Measurements from ENCODE around the gene SLAMF8. TPM values are rescaled to one million over a fixed set of nuclear protein-coding genes. Genes with fewer than 3 reads are reported as not detected.

Gene SLAMF8
- under 1 TPM; 0.10 to 0.15 TPM for total RNA-seq

DNA sequence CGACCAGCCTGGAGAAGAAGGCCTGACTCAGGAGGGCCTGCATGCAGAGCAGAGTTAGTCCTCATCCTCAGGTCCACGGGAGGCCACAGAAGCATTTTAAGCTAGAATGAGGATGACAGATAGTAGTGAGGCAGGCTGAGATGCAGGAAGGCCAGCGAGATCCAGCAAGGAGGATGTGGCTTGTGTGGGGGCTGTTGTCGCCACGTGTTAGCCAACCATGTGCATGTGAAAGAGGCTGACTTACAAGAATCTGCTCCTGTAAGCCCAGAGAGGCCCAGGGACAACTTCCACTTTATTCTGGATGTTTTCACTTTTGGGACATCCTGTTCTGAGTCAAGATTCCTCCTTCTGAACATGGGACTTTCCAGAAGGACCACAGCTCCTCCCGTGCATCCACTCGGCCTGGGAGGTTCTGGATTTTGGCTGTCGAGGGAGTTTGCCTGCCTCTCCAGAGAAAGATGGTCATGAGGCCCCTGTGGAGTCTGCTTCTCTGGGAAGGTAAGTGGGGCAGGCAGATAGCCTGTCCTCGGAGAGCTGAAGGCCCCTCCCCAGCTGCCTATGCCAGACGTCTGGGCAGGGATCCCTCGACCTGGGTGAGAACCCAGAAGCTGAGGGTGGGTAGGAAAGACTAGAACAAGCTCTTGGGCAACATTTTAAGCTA lies at the start of gene SLAMF8:
TSS of gene SLAMF8 (plus strand) at position 433 of the 661 bp plus-strand sequence. CDS start at position 459, 26 bp downstream.
- Mint-ChIP-seq H3K36me3 (ENCODE audit: low read depth) (peaks cover 18% of the 10 kb centered on the region), H3K4me3 (no peak within 1 kb of the TSS), H3K9me3 (peaks cover 11% of the 10 kb centered on the region), H3K4me1 (peaks cover 43% of the 10 kb centered on the region), H3K27ac (peak within 1 kb of the TSS; percentile 59), H3K27me3 (peaks cover 38% of the 10 kb centered on the region)
- POLR2A ChIA-PET = interaction anchor here (0.7 to 3.2 kb wide), 10 partner anchors 10 to 305 kb away, joined by 3 to 11 read pairs (median 4); partner anchors contain the start of genes DUSP23 and TAGLN2
- DNase-seq = peak; percentile 83
- CTCF ChIA-PET = interaction anchor here (1.3 to 1.7 kb wide), 4 partner anchors 25 to 46 kb away, joined by 3 to 10 read pairs (median 4); partner anchors contain the start of gene DUSP23

GRCh38 chr1:159778266-159778665 lies 48.4 kb upstream of the SLAMF8 start:
- H3K9me3 Mint-ChIP-seq = no peaks in the 10 kb centered on the region
- ChIA-PET POLR2A (interaction anchor here (1.5 kb wide), 1 partner anchor 108 kb away, joined by 4 read pairs; no protein-coding TSS in a partner anchor), CTCF (interaction anchor here (2.2 kb wide), 1 partner anchor 112 kb away, joined by 8 read pairs; no protein-coding TSS in a partner anchor)
- H3K27ac Mint-ChIP-seq = no peak overlapping the region
- H3K4me3 Mint-ChIP-seq = no peak overlapping the region
- no peaks in the 10 kb centered on the region for H3K36me3 Mint-ChIP-seq (ENCODE audit: low read depth)
- H3K27me3 Mint-ChIP-seq = no peaks in the 10 kb centered on the region
- DNase-seq = no peak
- H3K4me1 Mint-ChIP-seq = peaks cover 15% of the 10 kb centered on the region

GRCh38 chr1:159779403-159779851 lies 47.2 kb upstream of the SLAMF8 start:
- POLR2A ChIA-PET = no interaction called here
- Mint-ChIP-seq H3K9me3 (no peaks in the 10 kb centered on the region), H3K36me3 (ENCODE audit: low read depth) (no peaks in the 10 kb centered on the region), H3K27me3 (no peaks in the 10 kb centered on the region), H3K4me3 (peak overlapping the region; percentile 14), H3K27ac (no peak overlapping the region), H3K4me1 (peaks cover 24% of the 10 kb centered on the region)
- no peak for DNase-seq
- CTCF ChIA-PET = interaction anchor here (2.2 kb wide), 1 partner anchor 111 kb away, joined by 8 read pairs; no protein-coding TSS in a partner anchor

- Mint-ChIP-seq H3K36me3 (ENCODE audit: low read depth) (no peaks in the 10 kb centered on the region), H3K4me1 (peaks cover 34% of the 10 kb centered on the region), H3K27me3 (no peaks in the 10 kb centered on the region), H3K27ac (peak within 1 kb of the TSS; percentile 44), H3K4me3 (peak within 1 kb of the TSS; percentile 79), H3K9me3 (no peaks in the 10 kb centered on the region)
- ChIA-PET CTCF (interaction anchor here (0.6 to 1.9 kb wide), 16 partner anchors 9 to 226 kb away, joined by 3 to 32 read pairs (median 5); partner anchors contain the start of genes FCRL6 and SLAMF8), POLR2A (interaction anchor here (1.0 to 1.9 kb wide), 4 partner anchors 46 to 143 kb away, joined by 3 to 6 read pairs (median 5); partner anchors contain the start of gene SLAMF8)
- peak; percentile 97 for DNase-seq
Measured at GRCh38 chr1:159780583-159781582, 45.8 kb upstream of the SLAMF8 start, which contains the start of gene DUSP23. TSS of gene DUSP23 (plus strand) at chr1:159780962. CDS start at chr1:159781101, 139 bp downstream.

GRCh38 chr1:159781992-159782391 lies 44.7 kb upstream of the SLAMF8 start:
- H3K36me3 Mint-ChIP-seq (ENCODE audit: low read depth) = no peaks in the 10 kb centered on the region
- H3K27ac Mint-ChIP-seq = no peak overlapping the region
- ChIA-PET POLR2A (interaction anchor here (1.6 to 1.9 kb wide), 2 partner anchors 111 to 141 kb away, joined by 5 to 6 read pairs; no protein-coding TSS in a partner anchor), CTCF (interaction anchor here (0.9 to 1.9 kb wide), 5 partner anchors 8 to 225 kb away, joined by 3 to 14 read pairs (median 4); no protein-coding TSS in a partner anchor)
- H3K4me3 Mint-ChIP-seq = no peak overlapping the region
- DNase-seq = no peak
- H3K4me1 Mint-ChIP-seq = peaks cover 34% of the 10 kb centered on the region
- H3K27me3 Mint-ChIP-seq = no peaks in the 10 kb centered on the region
- H3K9me3 Mint-ChIP-seq = no peaks in the 10 kb centered on the region

- CTCF ChIA-PET = no interaction called here
- Mint-ChIP-seq H3K9me3 (no peaks in the 10 kb centered on the region), H3K4me3 (no peak overlapping the region), H3K36me3 (ENCODE audit: low read depth) (no peaks in the 10 kb centered on the region), H3K27me3 (no peaks in the 10 kb centered on the region), H3K27ac (no peak overlapping the region), H3K4me1 (peaks cover 34% of the 10 kb centered on the region)
- DNase-seq = no peak
- POLR2A ChIA-PET = no interaction called here
Measured at GRCh38 chr1:159783724-159784123, 42.9 kb upstream of the SLAMF8 start.

DNA sequence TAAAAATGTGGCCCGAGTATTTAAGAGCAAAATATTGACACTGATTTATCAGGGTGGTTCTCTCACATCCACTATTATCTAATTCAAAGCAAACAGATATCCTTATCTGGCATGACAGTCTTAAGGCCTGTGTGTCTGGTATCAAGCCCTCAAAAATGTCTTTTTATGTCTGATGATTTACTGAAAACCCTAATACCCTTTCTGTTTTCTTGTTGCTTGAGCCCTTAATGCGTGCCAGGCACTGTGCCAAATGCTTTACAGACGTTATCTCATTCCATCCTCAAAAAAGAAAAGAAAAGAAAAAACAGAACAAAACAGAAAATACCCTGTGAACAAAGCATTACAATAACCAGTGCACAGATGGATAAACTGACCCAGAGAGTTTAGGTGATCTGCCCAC lies 40.2 kb upstream of the SLAMF8 start:
- CTCF ChIA-PET = interaction anchor here (1.1 kb wide), 1 partner anchor 13 kb away, joined by 3 read pairs; no protein-coding TSS in a partner anchor
- H3K4me3 Mint-ChIP-seq = no peak overlapping the region
- peaks cover 23% of the 10 kb centered on the region for H3K4me1 Mint-ChIP-seq

GRCh38 chr1:159786966-159787365 lies 39.7 kb upstream of the SLAMF8 start:
- no peaks in the 10 kb centered on the region for H3K36me3 Mint-ChIP-seq (ENCODE audit: low read depth)
- CTCF ChIA-PET = interaction anchor here (1.1 to 2.0 kb wide), 2 partner anchors 12 to 104 kb away, joined by 3 to 5 read pairs; no protein-coding TSS in a partner anchor

More for the DNA sequence above, 40.2 kb upstream of the SLAMF8 start:
- no peak for DNase-seq
- Mint-ChIP-seq H3K27ac (no peak overlapping the region), H3K36me3 (ENCODE audit: low read depth) (no peaks in the 10 kb centered on the region), H3K9me3 (no peaks in the 10 kb centered on the region), H3K27me3 (peaks cover 5% of the 10 kb centered on the region)
- POLR2A ChIA-PET = interaction anchor here (1.0 kb wide), 1 partner anchor 136 kb away, joined by 3 read pairs; no protein-coding TSS in a partner anchor

DNA sequence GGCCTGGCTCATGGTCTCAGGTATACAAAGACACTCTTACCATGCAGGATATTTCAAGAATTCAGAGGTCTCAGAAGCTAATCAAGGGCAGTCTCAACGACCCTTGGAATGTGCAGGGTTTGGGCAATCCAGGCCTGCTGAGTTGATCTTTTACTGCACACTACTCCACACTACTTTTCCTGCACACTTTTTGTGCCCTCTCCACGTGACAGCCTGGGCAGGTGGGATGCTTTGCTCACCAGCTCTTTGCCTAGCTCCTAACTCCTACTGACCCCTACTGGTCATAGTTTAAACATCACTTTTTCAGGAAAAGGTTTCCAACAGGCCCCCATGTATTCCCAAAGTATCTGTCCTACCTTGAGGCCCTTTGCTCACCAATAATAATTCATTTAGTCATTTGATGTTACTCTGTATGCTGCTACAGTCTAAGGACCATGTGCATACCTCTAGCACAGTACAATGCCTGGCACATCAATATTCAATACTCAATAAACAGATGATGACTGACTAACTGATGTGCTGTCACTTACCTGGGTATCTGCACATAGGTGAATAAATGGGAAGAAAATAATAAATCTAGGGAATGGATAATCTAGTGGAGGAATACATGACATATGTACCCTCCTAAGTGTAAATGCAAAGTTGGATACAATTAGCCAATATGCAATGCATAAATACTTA lies 36.3 kb upstream of the SLAMF8 start:
- no peak overlapping the region for H3K27ac Mint-ChIP-seq
- no peaks in the 10 kb centered on the region for H3K36me3 Mint-ChIP-seq (ENCODE audit: low read depth)
- CTCF ChIA-PET = interaction anchor here (0.8 to 1.2 kb wide), 7 partner anchors 9 to 216 kb away, joined by 3 to 7 read pairs (median 5); partner anchors contain the start of gene DUSP23
- POLR2A ChIA-PET = no interaction called here
- no peak for DNase-seq
- no peak overlapping the region for H3K4me3 Mint-ChIP-seq
- no peaks in the 10 kb centered on the region for H3K9me3 Mint-ChIP-seq
- H3K27me3 Mint-ChIP-seq = peaks cover 13% of the 10 kb centered on the region
- H3K4me1 Mint-ChIP-seq = peaks cover 4% of the 10 kb centered on the region

More at GRCh38 chr1:159786966-159787365, 39.7 kb upstream of the SLAMF8 start:
- no peak overlapping the region for H3K27ac Mint-ChIP-seq
- H3K27me3 Mint-ChIP-seq = peaks cover 7% of the 10 kb centered on the region
- H3K4me1 Mint-ChIP-seq = peaks cover 19% of the 10 kb centered on the region
- no peak for DNase-seq
- POLR2A ChIA-PET = no interaction called here
- no peaks in the 10 kb centered on the region for H3K9me3 Mint-ChIP-seq
- no peak overlapping the region for H3K4me3 Mint-ChIP-seq

GRCh38 chr1:159791031-159791430 lies 35.6 kb upstream of the SLAMF8 start:
- CTCF ChIA-PET = no interaction called here
- Mint-ChIP-seq H3K27ac (no peak overlapping the region), H3K36me3 (ENCODE audit: low read depth) (no peaks in the 10 kb centered on the region), H3K9me3 (no peaks in the 10 kb centered on the region), H3K27me3 (peaks cover 13% of the 10 kb centered on the region), H3K4me3 (no peak overlapping the region), H3K4me1 (no peaks in the 10 kb centered on the region)
- DNase-seq = no peak
- POLR2A ChIA-PET = no interaction called here

DNA sequence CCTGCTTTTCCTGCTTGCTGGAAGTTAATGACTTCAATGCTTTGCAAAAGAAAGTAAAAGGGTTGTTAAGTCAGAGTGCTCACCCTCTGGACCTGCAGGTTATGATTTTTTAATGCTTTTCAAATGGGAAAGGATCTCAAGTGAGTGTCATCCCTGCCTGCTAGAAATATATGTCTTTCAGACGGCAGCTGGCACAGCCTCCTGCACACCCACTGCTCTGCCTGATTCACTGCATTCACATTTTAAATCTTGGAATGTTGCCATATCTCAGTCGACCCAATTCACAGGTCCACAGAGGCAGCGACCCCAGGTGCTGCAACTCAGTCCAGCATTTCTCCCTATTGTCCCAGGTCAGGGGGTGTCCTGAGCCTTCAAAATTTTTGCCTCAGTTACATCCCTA lies 35.2 kb upstream of the SLAMF8 start:
- Mint-ChIP-seq H3K4me3 (no peak overlapping the region), H3K9me3 (no peaks in the 10 kb centered on the region), H3K27me3 (peaks cover 15% of the 10 kb centered on the region), H3K36me3 (ENCODE audit: low read depth) (no peaks in the 10 kb centered on the region), H3K27ac (no peak overlapping the region), H3K4me1 (no peaks in the 10 kb centered on the region)
- ChIA-PET CTCF (no interaction called here), POLR2A (no interaction called here)
- no peak for DNase-seq

DNA sequence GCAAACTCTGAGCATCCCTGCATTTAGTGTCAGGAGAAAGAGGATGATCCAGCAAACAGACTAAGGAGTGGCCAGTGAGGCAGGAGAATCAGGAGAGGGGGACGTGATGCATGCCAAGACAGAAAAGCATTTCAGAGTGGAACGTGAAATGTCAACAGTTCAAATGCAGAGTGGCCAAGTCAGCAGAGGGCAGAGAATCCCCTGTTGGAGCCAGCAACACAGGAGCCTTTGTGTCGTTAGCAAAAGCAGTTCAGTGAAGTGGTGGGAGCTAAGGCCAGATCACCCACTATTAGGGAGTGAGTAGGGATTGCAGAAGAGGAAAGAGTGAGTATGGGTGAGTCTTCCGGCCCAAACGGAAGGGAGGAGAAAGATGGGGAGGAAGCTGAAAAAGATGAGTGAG lies 31.1 kb upstream of the SLAMF8 start:
- H3K9me3 Mint-ChIP-seq = no peaks in the 10 kb centered on the region

More for the DNA sequence above, 31.1 kb upstream of the SLAMF8 start:
- Mint-ChIP-seq H3K27me3 (peaks cover 39% of the 10 kb centered on the region), H3K4me1 (peaks cover 10% of the 10 kb centered on the region), H3K36me3 (ENCODE audit: low read depth) (no peaks in the 10 kb centered on the region), H3K27ac (no peak overlapping the region), H3K4me3 (no peak overlapping the region)
- DNase-seq = no peak
- ChIA-PET CTCF (interaction anchor here (9.9 kb wide), 1 partner anchor 96 kb away, joined by 221 read pairs; no protein-coding TSS in a partner anchor), POLR2A (no interaction called here)
